ENCODE results near the gene FAM241B. TPM values are rescaled to one million over a fixed set of nuclear protein-coding genes. Genes with fewer than 3 reads are reported as not detected.

Gene FAM241B
- total RNA-seq, 1 donor from 2014 or later = 1.00 TPM

DNA sequence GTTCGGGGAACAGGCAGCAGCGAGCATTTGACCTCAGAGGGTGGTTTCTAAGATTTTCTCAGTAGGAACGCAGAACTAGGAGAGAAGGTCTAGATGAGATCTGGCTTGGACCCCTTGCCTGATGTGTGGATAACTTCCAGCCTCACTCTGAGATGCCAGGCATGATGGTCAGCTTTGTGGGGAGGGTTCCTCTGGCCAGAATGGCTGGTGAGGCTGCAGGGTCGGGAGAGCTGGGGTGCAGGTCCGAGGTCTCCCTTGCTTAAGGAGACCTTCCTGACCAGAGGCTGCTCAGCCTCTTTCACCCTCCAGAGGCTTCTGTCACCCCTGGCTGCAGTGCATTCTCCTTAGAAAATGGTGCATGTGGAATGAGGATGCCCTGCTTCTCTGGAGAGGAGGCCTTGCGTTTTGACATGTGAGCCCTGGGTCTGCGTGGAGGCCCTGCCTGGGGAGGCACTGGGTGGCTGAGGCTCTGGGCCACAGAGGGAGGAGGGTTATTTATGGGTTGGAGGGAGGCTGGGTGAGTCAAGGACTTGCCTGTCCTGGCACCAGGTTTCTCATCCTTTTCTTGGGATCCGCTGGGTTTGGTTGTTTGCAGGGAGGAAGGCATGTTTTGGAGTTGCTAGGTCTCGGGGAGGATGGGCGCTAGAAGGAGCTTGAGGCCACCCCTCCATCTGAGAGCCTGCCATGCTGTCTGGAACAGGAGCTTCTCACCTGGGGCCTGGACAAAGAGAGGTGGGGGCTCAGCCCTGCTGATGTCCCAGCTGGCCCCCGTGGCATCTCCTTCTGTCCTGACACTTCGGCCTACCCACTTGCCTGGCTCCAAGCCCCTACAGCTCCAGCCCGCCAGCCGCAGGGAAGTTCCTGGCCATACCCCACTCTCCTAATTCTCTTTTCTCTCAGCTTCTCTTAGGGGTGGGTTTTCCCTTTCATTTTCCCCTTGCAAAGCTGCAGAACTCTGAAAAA lies 3.9 kb downstream of the FAM241B start:
- intact Hi-C loops (cut with micrococcal nuclease) = loop anchor here (5.0 to 10.0 kb wide), 2 partner anchors 62 to 511 kb away; partner anchors contain the start of genes NEUROG3 and TYSND1
- DNase-seq (no peak), ATAC-seq (ENCODE audit: low read depth) (no peak)
- POLR2A ChIA-PET = no interaction called here
- CTCF ChIA-PET = no interaction called here
- TF ChIP-seq, protein P1, sequence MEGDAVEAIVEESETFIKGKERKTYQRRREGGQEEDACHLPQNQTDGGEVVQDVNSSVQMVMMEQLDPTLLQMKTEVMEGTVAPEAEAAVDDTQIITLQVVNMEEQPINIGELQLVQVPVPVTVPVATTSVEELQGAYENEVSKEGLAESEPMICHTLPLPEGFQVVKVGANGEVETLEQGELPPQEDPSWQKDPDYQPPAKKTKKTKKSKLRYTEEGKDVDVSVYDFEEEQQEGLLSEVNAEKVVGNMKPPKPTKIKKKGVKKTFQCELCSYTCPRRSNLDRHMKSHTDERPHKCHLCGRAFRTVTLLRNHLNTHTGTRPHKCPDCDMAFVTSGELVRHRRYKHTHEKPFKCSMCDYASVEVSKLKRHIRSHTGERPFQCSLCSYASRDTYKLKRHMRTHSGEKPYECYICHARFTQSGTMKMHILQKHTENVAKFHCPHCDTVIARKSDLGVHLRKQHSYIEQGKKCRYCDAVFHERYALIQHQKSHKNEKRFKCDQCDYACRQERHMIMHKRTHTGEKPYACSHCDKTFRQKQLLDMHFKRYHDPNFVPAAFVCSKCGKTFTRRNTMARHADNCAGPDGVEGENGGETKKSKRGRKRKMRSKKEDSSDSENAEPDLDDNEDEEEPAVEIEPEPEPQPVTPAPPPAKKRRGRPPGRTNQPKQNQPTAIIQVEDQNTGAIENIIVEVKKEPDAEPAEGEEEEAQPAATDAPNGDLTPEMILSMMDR (IDR thresholded peaks at IDR 0.05) = no peak
- no peaks in the 10 kb centered on the region for H3K9me3 Mint-ChIP-seq
- no peak overlapping the region for H3K27ac Mint-ChIP-seq
- H3K4me1 Mint-ChIP-seq = no peaks in the 10 kb centered on the region
- no peaks in the 10 kb centered on the region for H3K36me3 Mint-ChIP-seq (ENCODE audit: low read depth)
- no peak overlapping the region for H3K4me3 Mint-ChIP-seq
- peaks cover 9% of the 10 kb centered on the region for H3K27me3 Mint-ChIP-seq

DNA sequence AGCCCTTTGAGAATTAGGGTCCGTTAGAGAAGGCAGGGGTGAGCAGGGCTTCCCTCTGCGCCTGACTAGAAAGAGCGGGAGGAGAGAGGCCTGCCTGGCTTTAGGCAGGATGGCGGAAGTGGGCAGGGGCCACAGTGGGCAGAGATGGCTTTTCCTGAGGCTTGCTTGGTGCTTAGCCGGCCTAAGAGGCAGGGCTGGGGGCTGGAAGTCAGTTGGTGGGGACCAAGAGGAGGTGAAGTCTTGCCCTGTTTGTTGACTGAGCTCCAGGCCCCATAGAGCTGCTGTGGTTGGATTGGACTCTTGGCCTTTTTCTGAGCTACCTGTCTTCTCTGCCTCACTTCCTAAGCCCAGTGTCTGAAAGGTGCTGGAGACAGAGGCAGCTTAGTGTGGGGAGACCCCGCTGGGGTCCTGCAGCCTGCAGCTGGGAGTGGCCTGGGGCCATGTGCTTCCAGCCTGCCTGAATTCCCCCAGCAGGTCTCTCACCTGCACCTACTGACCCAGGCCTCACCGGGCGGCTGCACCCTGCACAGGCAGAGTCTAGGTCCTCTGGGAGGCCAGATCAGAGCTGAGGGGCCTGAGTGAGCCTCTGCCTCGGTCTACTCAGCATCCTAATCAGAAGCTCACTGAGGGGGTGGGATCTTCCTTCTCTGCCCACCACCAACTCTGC lies 4.8 kb downstream of the FAM241B start:
- no peak for DNase-seq
- TF ChIP-seq, protein P1 (IDR thresholded peaks at IDR 0.05) = no peak
- ChIA-PET POLR2A (no interaction called here), CTCF (interaction anchor here (1.0 to 4.1 kb wide), 3 partner anchors 10 to 119 kb away, joined by 3 to 67 read pairs (median 4); no protein-coding TSS in a partner anchor)
- intact Hi-C loops (cut with micrococcal nuclease) = loop anchor here (5.0 to 10.0 kb wide), 3 partner anchors 63 to 510 kb away; partner anchors contain the start of genes NEUROG3 and TYSND1
- Mint-ChIP-seq H3K4me3 (no peak overlapping the region), H3K27me3 (peaks cover 10% of the 10 kb centered on the region), H3K27ac (no peak overlapping the region), H3K4me1 (no peaks in the 10 kb centered on the region), H3K9me3 (no peaks in the 10 kb centered on the region), H3K36me3 (ENCODE audit: low read depth) (no peaks in the 10 kb centered on the region)
- ATAC-seq (ENCODE audit: low read depth) = no peak

DNA sequence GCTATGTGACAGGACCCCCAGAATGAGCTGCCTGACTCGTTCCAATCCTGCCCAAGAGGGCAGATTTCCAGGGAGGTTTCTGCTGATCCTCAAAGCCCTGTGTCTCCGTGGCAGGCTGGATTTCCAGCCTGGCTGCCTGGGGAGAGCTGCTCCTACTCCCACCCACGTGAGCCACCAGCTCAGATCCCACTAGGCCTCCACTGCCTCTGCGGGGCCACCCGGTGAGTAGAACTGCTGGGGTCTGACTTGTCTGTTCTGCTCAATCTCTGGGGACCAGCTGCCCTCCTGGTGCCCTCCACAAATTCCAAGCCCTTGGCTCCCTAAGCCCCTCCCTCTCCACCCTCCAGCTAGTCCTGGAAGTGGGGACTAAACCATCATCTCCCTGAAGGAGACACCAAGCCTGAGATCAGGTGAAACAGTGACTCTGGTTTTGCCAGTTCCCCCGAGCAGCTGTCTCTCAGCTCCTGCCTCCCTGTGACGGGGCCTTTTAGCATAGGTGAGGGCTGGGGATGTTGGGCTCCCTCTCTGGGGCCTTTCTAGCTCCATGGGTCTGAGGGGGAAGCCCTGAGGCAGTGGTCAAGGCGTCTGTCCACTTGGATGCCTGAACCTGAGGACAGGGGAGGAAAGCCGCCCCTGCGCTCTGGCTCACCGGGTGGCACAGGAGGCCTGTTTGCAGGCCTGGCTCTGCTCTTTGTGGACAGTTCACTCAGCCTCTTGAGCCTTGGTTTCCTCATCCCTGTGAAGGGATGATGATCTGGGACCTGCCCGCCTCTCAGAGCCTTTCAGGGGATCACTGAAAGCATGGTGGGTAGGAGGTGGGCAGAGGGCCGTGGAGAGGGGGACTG lies 5.6 kb downstream of the FAM241B start:
- ChIA-PET POLR2A (no interaction called here), CTCF (interaction anchor here (1.0 to 4.1 kb wide), 4 partner anchors 8 to 120 kb away, joined by 3 to 67 read pairs (median 7); no protein-coding TSS in a partner anchor)
- H3K9me3 Mint-ChIP-seq = no peaks in the 10 kb centered on the region
- TF ChIP-seq, protein P1 (IDR thresholded peaks at IDR 0.05) = no peak
- ATAC-seq (ENCODE audit: low read depth) (no peak), DNase-seq (no peak)
- peaks cover 14% of the 10 kb centered on the region for H3K27me3 Mint-ChIP-seq
- no peaks in the 10 kb centered on the region for H3K36me3 Mint-ChIP-seq (ENCODE audit: low read depth)
- H3K27ac Mint-ChIP-seq = no peak overlapping the region
- H3K4me1 Mint-ChIP-seq = no peaks in the 10 kb centered on the region
- H3K4me3 Mint-ChIP-seq = no peak overlapping the region
- intact Hi-C loops (cut with micrococcal nuclease) = loop anchor here (5.0 to 10.0 kb wide), 2 partner anchors 208 to 509 kb away; partner anchors contain the start of gene TYSND1

DNA sequence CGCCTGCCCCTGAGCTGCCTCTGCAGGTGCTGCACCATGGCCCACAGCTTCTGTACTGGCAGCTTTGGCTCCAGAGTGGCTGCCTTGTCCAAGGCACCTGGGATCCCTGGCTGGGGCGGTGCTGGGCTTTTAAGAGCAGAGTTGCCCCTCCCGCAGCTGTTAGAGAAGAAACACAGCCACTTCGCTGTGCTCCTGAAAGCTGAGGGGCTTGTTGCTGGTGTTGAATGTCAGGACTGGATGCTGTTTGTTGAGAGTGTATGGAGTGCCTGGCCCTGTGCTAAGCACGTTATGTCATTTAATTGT lies 6.2 kb downstream of the FAM241B start:
- ATAC-seq (ENCODE audit: low read depth) = no peak
- H3K27me3 Mint-ChIP-seq = peaks cover 12% of the 10 kb centered on the region
- no peaks in the 10 kb centered on the region for H3K9me3 Mint-ChIP-seq
- POLR2A ChIA-PET = no interaction called here
- CTCF ChIA-PET = interaction anchor here (1.0 to 4.1 kb wide), 4 partner anchors 8 to 120 kb away, joined by 3 to 67 read pairs (median 7); no protein-coding TSS in a partner anchor
- H3K4me3 Mint-ChIP-seq = no peak overlapping the region
- DNase-seq = no peak
- H3K27ac Mint-ChIP-seq = no peak overlapping the region
- no peaks in the 10 kb centered on the region for H3K36me3 Mint-ChIP-seq (ENCODE audit: low read depth)
- H3K4me1 Mint-ChIP-seq = no peaks in the 10 kb centered on the region
- TF ChIP-seq, protein P1 (IDR thresholded peaks at IDR 0.05) = no peak
- intact Hi-C loops (cut with micrococcal nuclease) = loop anchor here (5.0 to 10.0 kb wide), 2 partner anchors 209 to 509 kb away; partner anchors contain the start of gene TYSND1

Measured in activated B cell treated with CpG ODN at 0.5 μM for 24 hours (primary cell).